OCI-LY1 (cell line): Measurements from ENCODE around the gene PAPPA.

Source experiments
- CTCF ChIP-seq: fragments of 200-600 bp; sonication (generic), shearing (Covaris generic); IDR thresholded peaks from 2 replicates; pipeline ENCODE4 v1.5.1; 2017; ENCODE audit warnings: mild to moderate bottlenecking, antibody characterized with exemption, low read length, moderate library complexity, mixed read lengths
- EZH2 ChIP-seq: fragments of 200-600 bp; sonication (generic), shearing (Covaris generic); IDR thresholded peaks from 2 replicates; pipeline ENCODE4 v1.8.0; 2017; ENCODE audit warnings: borderline replicate concordance, mixed run types, mild to moderate bottlenecking, antibody characterized with exemption, low read length, moderate library complexity, mixed read lengths

- no peak for TF ChIP-seq CTCF
- no peak for TF ChIP-seq EZH2
Measured at GRCh38 chr9:116141864-116142561, 11.6 kb upstream of the PAPPA start.
